Stimulated activated CD8-positive, alpha-beta memory T cell treated with anti-CD3 and anti-CD28 coated beads, Interleukin-12 subunit alpha, Interleukin-12 subunit beta, amount 100 ng/mL, for 4 hours (primary cell): ENCODE results near the gene RBM20.
"Not testable (repeated sequence)": the region's sequence is repeated elsewhere in the genome, so short reads cannot be mapped to it uniquely, and the experiment has no call there.

Experiments used
- DNase-seq: peaks from one replicate; pipeline ENCODE4 v3.0.0-alpha.2; 2020; ENCODE audit warnings: low read depth

The RBM20 gene

DNA sequence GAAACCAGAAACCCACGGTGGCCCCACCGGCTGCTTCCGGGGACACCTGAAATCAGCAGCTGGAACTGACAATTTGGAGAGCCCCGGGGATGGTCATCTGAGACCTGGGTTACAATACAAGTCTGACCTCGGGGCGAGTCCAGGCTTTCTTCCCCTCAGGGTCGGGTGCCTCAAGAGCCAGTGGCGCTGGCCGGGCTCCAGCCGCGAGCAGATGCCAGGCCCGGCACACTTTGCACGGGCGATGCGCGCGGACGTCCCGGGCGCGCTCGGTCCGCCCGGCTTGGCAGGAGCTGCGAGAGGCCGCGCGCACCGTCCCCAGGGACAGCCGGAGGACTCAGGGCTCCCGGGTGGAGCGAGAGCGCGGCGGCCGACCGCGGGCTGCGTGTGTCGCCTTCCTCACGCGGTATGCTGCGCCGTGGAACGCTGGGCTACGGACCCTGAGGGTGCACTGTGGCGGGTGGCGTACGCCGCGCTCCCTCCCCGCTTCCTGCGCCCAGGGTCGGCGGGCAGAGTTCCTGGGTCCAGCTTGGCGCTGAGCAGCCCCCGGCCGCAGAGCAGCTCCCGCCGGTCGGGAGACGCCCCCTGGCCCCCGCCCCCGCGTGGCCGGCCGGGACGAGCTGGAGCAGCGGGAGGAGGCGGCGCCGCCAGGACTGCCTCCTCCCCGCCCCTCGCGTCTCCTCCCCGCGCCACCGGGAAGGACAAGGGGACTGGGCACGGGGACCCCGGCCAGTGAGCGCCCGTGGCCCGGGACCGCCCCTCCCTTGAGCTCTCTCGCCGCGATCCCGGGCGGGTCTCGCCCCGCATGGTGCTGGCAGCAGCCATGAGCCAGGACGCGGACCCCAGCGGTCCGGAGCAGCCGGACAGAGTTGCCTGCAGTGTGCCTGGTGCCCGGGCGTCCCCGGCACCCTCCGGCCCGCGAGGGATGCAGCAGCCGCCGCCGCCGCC is at the start of gene RBM20:
Gene RBM20 (plus strand): TSS at position 684 of the 945 bp plus-strand sequence. CDS start 119 bp downstream, at position 803.
- no peak for DNase-seq

DNA sequence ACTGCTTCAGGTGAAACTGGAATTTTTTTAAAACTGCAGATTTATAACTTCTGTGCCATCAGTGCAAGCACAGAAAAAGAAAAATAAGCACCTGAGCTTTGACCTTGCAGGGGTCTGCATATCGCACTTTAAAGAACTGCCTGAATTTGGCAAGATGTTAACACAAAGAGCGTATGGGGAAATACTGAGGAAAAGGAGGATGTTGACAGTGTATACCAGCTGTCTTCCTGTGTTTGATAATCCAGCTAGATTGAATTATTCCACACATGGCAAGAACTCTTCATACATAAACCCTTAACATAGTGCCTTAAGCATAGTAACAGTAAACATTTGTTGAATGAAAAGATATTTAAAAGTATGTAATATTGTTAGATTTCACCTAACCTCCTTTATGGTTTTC is 46.7 kb upstream of the RBM20 start:
- no peak for DNase-seq

DNA sequence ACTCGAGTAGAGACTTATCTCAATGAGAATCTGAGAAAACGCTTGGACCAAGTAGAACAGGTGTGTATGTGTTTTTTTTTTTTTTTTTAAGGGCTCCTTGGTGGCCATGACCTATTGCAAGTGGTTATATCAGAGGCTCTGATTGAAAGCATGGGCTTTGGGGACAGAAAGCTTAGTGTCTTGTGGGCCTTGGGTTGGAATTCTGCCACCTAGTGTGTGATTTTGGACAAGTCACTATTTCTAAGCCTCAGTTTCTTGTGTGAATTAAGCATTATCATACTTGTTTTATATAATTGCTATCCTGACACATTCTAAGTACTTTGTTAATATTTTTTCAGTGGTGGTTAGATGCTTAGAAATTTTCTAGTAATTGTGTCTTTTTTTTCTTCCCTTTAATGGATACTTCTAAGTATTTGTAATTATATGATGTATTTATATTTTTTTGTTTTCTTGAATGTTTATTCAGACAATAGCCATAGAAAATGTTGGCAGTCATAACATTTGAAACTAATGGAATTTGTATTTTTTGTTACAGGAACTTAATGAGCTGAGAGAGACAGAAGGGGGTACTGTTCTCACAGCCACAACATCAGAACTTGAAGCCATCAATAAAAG is 43.5 kb upstream of the RBM20 start:
- no peak for DNase-seq

GRCh38 chr10:110601581-110601980 is 42.6 kb upstream of the RBM20 start:
- DNase-seq = no peak

- no peak for DNase-seq
Measured at GRCh38 chr10:110608087-110608486, 36.0 kb upstream of the RBM20 start.

DNA sequence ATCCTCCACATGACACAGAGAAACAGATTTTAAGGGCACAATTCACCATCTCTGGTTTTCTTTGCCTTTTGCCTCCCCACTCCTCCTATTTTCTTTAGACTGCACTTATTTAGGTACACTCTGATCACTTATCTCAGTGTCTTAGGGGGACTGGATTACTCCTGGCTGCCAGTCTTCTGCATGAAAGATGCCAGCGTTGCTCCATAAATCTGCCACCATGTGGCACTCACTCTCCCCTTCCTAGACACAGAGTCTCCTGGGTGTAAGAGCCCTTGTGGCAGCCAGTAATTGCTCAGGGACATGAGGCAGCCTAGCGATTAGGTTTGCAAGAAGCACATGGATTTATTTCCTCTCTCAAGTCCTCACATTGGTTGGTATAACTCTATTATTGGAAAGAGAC is 34.5 kb upstream of the RBM20 start:
- no peak for DNase-seq

- no peak for DNase-seq
Measured at GRCh38 chr10:110610308-110610774, 33.8 kb upstream of the RBM20 start.

DNA sequence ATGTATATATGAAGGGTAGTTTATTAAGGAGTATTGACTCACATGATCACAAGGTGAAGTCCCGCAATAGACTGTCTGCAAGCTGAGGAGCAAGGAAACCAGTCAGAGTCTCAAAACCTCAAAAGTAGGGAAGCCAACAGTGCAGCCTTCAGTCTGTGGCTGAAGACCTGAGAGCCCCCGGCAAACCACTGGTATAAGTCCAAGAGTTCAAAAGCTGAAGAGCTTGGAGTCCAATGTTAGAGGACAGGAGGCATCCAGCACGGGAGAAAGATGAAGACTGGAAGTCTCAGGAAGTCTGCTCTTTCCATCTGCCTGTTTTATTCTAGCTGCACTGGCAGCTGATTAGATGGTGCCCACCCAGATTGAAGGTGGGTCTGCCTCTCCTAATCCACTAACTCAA is 33.4 kb upstream of the RBM20 start:
- not testable (repeated sequence) for DNase-seq

DNA sequence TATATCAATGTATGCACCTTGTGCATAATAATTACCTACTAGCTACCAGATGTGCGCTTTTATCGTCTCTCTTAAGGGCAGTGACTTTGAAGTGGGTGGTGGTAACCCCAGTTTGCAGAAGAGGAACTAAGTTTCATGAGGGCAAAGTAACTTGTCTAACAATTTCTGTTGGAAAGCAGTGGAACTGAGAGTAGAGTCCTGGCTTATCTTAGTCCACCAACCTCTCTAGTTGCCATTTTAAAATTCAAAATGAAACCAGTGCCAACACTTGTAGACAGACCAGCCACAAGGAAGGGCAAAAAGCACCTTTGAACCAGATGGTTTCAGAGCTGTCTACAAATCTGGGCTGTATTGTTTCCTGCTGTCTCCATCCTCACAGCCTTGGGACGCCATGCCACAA is 32.0 kb upstream of the RBM20 start:
- DNase-seq = no peak

DNA sequence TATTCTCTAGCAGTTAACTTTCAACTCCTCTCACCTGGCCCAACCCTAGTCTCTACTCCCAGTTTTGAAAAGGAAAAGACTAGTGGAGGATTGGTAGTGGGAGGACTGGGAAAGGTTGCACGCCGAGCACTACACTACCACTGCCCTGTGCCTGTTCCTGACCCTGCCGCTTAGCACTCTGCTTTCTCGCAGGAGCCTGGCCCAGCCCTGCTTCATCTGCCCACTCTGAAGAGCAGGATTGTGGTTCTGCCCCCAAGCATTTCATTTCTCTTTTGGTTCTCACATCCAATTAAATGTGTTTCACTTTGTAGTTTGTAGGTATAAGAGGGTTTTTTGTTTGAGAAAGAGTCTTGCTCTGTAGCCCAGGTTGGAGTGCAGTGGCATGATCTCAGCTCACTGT is 31.5 kb upstream of the RBM20 start:
- no peak for DNase-seq

DNA sequence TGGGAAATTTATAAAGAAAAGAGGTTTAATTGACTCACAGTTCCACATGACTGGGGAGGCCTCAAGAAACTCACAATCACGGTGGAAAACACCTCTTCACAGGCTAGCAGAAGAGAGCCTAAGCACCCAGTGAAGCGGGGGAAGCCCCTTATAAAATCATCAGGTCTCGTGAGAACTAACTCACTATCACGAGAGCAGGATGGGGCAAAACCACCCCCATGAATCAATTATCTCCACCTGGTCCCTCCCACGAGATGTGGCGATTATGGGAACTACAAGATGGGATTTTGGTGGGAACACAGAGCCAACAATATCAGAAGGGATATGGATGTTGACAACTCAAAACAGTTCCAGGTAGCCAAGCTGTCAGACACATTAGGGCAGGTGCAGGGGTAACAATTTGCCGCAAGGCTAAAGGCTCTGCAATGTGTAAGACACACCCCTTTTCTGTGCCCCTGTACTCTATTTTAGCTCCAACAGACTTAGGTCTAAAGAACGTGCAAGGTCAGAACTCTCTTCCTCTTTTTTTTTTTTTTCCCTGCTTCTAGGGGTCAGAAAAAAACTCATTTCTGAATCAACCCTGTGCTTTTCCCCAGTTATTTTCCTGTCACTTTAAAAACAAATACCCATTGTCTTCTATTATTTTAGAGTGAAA is 30.7 kb upstream of the RBM20 start:
- no peak for DNase-seq

- no peak for DNase-seq
Measured at GRCh38 chr10:110613996-110614495, 30.1 kb upstream of the RBM20 start.

DNA sequence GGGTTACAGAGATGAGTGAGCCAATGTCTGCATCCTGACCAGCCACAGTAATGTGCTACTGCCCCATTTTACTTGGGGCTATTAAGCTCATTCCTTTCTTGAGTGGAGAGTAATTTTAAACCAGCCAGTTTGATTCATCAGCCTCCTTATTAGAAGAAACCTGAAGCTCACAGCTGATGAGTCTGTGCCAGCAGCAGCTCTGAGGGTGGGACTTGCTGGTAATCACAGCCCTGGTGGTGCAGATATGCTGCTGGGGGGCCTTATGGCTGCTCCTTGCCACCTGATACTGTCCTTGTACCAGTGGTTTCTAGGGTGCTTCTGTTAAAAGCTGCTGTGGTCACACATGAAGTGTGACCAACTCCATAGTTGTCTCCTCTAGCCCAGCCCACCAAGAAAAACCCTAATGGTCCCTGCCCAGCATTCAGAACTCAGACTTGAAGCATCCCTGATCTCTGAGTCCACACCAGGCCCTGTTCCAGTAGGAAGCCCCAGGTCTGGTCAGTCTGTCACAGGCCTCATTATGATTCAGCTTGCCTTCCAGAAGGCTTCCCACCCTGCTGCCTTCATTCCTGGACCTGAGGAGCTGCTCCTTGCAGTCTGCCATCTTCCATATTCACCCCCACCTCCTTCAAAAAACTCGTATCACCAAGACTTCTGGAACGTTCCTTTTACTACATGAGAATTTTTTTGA is 28.9 kb upstream of the RBM20 start:
- no peak for DNase-seq

GRCh38 chr10:110616493-110617033 is 27.6 kb upstream of the RBM20 start:
- DNase-seq = no peak

DNA sequence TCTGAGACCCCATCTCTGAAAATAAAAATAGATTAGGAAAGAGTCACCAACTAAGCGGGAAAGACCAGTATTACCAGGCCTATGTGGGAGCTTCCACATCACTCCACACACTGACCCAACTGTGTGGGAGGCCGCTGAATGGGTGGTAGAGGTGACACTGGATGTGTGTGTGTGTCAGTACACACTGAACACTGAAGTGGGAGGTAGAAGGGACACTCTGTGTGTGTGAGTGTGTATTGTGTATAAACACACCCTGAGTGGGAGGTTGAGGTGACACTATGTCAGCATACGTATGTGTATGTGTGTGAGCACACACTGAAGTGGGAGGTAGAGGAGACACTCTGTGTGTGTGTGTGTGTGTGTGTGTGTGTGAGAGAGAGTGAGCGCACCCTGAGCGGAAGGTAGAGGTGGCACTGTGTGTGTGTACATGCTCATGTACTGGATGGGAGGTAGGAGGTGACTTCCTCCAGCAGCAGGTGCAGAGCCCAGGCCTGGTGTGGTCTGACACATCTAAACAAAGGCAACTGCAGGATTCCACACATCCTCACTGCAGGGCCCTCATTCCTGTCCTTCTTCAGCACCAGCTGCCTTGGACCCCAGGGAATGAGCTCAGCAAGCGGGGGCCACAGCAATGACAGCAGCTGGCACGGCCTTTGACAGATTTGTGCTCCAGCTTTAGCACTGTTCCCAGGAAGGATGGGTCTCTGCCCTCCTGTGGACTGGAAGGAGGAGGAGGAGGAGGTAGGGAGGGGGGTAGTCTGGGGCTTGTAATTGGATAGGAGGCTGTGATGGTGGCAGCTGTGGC is 26.5 kb upstream of the RBM20 start:
- DNase-seq = no peak

GRCh38 chr10:110618230-110618610 is 25.9 kb upstream of the RBM20 start:
- DNase-seq = no peak

- DNase-seq = no peak
Measured at GRCh38 chr10:110619514-110620397, 24.4 kb upstream of the RBM20 start.

- DNase-seq = no peak
Measured at GRCh38 chr10:110620398-110620719, 23.8 kb upstream of the RBM20 start.

- not testable (repeated sequence) for DNase-seq
Measured at GRCh38 chr10:110623316-110623715, 20.8 kb upstream of the RBM20 start.

DNA sequence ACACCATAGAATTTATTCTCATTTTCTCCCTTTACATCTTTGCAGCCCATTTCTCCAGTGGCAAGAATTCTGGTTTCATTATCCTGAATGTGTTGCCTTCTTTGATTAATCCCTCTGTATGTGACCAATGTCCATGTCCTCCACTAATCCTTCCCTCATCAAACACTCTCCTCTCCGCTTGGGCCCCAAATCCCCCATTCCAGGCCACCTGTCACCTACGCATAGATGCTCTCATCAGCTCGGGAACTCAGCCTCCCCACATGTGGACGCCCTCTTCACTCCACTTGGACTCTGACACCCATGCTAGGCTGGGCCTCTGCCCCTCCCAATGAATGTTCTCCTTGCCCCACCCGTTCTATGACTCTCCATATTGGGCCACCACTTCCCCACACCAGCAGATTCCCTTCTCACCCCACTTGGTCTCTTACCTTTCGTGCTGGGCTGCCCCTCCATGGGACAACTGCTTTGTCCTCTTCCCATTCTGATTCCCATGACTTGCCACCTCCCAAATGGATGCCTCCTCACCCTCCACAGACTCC is 18.7 kb upstream of the RBM20 start:
- no peak for DNase-seq
